Fibroblast of gingiva (primary cell): Measurements from ENCODE around the gene LILRB2.
"Not testable (repeated sequence)": the region's sequence is repeated elsewhere in the genome, so short reads cannot be mapped to it uniquely, and the experiment has no call there.

Experiments used
- DNase-seq: peaks from one replicate; pipeline ENCODE4 v3.0.0-alpha.2; 2011; ENCODE audit warnings: low read depth

The LILRB2 gene

DNA sequence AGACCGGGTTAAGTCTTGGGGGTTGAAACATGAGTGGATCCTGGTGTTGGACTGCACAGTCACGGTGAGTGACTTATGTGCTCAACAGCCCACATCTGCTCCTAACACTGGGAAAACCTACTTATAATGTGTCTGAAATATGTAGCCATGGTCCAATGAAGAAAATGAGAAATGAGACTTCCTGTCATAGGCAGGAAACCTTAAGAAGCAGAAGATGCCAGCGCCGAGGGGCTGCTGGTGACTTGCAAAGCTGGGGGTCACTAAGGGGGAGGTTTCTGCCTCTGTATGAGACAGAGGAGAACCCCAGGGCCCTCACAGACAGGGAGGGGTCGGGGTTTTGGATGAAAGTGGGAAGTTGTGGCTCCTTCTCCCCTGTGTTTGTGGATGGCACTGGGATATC lies 8.7 kb downstream of the LILRB2 start:
- not testable (repeated sequence) for DNase-seq

DNA sequence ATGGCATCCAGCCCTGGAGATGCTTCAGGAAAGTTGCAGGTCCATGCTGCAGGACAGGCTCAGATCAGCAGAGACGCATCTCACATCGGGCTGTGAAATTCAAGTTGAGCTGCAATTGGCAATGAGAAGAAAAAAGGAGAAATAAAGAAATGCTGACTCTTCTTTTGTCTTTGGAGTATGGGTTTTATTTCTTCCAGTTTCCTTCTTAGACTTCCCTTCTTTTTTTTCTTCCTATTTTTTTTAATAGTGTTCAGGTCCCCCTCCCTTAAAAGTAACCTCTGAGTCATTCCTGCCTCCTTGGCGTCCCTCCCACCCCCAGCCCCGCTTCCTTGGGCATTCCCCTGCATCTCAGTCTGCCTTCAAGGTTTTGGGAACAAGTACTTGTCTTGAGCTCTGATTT lies 9.3 kb downstream of the LILRB2 start:
- DNase-seq: not testable (repeated sequence)

DNA sequence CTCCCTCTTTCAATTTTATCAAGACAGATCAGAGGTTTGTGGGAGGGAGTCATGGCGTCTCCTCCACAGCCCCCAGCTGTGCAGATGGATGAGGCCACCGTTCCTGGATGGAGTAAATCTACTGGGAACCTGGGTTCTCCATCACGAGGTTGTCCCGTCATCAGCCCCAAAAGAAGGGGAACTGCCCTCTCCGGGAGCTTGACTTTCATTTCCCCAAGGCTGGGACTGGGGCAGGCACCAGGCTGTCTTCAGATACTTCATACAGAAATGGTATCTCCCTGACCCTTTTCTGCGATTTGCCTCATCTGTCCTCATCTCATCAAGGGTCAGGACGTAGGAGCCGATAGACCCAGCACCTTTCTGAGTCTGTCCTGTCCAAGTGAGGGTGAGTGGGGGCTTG lies 9.8 kb downstream of the LILRB2 start:
- DNase-seq: no peak

DNA sequence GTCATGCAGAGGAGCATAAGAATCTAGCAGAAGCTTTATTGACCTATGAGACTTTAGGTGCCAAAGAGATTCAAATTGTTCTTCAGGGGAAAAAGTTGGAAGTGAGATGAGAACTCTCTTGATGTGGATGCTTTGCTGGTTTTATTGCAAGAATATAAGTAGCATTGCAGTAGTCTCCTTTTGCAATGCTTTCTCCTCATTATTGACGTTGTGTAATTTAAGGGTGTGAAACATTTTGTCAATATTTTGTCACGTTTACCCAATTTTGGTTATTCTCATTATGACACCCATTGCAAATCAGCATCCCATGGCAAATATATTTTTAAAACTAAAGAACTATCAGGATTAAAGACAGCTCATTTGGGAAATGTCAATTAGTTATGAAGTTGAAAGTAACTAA lies 12.0 kb downstream of the LILRB2 start:
- no peak for DNase-seq

DNA sequence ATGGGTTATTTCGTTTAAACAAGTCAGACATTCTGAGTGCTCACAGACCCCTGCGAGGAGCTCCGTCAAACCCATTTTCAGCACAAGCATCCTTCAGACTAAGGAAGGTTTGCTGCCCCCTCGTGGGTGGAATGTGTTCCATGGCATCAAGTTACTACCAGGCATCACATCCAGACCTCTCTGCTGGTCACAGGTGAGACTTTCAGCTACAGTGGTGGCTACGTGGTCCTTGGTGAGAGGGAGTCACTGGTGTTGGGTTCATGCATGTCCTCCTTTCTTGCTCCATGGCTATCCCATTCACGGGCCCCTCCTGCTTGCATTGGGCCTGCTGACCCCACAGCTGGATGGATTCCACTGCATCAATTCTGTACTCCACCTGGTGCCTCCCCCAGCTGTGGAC lies 14.8 kb downstream of the LILRB2 start:
- DNase-seq: peak; percentile 30

DNA sequence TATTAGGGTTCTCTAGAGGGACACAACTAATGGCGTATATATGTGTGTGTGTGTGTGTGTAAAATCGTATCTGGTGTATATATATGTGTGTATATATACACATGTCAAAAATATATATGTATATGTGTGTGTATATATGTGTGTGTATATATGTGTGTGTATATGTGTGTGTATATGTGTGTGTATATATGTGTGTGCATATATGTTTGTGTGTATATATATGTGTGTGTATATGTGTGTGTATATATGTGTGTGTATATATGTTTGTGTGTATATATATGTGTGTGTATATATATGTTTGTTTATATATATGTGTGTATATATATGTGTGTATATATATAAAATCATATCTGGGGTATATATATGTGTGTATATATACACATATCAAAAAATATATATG lies 18.4 kb downstream of the LILRB2 start:
- DNase-seq: no peak

DNA sequence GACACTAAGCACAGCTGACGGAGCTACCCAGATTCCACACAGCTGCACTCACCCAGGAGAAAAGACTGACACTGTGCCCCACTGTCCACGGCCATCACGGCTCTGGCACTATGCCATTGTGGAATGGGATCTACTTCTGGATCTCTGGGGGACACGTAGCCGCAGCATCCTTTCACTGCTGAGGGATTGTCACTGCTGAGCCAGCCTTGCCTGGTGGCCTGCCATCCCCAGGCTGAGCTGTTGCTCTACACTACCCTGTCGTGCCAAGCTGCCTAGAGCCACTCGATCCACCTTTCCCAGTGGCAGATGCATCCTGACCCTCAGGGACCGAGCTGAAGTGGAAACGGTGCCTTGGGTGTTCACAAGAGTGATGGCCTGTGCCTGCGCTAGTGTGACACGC lies 18.8 kb downstream of the LILRB2 start:
- no peak for DNase-seq

DNA sequence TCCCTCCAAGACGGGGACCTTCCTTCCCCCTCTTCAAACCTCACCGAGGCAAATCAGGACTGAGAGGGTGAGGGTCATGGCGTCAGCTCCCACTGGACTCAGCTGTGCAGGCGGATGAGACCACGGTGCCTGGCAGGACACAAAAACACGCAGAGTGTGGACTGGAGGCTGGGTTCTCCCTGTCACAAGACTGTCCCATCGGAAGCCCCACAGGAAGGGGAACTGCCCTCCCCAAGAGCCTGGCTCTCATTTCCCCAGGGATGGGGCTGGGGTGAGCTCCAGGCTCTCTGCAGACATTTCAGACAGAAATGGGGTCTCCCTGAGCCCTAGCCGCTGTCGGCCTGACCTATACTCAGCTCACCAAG lies 23.8 kb downstream of the LILRB2 start, which contains the start of gene LILRB5:
LILRB5 (minus strand) TSS at position 158 of the 365 bp plus-strand sequence; CDS start at position 78, 80 bp downstream.
- DNase-seq: no peak

DNA sequence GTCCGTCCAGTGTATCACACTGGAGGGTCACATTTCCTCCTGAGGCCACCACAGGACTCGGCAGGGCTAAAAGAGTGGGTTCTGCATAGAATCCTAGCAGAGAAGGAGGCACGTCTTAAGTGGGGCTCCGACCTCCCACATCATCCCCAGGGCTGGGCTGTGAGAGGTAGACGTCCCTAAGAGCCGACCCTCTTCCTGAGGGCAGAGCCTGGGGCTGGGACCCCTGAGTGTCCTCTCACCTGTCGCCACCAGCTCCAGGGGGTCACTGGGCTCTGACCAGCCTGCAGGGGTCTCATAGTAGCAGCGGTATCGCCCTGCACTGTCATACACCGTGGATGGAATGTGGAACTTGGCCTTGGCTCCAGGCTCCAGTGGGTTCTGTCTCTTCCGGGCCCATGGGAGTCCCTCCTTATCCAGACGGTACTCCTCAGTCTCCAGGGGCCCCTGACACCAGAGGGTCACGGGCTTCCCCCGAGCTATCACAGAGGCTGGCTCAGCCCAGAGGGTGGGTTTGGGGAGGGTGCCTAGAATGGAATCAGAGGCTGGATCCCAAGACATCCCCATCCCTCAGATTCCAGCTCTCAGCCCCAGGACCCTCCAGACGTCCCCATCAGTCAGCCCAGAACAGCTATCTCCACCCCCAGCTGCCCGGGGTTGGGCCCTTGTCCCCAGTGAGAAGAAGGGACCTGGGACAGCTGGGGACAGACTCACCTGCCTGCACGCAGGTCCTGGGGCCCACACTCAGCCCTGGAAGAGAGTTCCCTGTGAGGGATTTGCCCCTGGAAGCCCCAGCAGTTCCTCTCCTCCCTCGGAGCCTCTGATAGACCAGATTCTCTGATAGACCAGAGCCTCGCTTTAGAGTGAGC lies 24.4 kb downstream of the LILRB2 start:
- no peak for DNase-seq

DNA sequence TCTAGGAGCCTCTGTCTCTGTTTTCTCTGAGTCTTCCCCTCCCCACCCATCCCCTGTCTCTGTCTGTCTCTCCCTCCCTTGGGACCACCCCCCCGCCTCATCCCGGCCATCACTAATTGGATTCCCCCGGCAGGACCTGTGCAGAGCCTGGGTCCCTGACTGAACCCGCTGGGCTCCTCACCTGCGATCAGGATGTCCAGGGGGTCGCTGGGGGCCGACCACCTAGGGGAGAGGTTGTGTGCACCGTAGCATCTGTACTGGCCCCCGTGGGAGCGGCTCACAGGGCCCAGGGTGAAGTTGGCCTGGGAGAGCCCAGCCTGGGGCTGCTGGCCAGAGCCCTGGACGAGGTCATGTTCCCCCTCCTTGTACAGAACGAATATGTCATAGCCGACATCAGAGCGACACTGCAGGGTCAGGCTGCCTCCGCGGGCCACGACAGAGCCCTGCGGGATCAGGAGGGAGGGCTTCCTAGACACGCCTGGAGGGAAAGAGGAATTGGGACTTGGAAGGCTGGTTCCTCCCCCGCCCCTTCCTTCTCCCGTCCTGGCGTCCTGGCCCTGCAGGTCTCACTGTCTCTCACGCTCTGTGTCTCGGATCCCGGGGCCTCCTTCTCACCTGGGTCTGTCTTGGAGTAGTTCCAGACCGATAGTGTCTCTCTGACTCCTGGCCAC lies 25.7 kb downstream of the LILRB2 start:
- no peak for DNase-seq

DNA sequence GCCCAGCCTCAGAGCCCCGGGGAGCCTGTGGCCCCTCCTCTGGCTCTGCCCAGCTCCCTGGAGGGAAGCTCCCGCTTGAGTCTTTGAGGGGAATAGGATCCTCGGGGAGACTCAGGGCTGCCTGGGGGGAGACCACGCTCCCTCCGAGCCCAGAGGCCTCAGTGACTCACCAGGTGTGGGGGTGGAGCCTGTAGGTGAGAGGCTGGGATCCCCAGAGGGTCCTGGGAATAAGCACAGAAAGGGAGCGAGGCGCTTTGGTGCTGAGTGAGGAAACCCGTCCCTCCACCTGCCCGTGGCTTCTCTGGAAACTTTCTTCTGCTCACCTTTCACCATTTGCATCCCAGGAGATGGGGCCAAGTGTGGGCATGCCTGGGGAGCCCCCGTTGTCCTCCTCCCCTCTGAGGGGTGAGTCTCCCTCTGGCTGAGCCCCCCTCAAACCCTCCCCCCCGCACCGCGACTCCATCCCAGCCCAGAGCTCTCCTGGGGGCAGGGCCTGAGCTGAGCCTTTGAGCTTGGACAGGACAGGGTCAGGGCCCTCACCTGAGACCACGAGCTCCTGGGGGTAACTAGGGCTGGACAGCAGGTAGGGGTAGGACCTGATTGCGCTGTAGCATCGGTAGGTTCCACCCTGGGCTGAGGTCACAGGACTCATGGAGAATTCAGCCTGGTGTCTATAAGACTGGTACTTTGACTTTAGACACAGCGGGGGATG lies 26.6 kb downstream of the LILRB2 start:
- no peak for DNase-seq

DNA sequence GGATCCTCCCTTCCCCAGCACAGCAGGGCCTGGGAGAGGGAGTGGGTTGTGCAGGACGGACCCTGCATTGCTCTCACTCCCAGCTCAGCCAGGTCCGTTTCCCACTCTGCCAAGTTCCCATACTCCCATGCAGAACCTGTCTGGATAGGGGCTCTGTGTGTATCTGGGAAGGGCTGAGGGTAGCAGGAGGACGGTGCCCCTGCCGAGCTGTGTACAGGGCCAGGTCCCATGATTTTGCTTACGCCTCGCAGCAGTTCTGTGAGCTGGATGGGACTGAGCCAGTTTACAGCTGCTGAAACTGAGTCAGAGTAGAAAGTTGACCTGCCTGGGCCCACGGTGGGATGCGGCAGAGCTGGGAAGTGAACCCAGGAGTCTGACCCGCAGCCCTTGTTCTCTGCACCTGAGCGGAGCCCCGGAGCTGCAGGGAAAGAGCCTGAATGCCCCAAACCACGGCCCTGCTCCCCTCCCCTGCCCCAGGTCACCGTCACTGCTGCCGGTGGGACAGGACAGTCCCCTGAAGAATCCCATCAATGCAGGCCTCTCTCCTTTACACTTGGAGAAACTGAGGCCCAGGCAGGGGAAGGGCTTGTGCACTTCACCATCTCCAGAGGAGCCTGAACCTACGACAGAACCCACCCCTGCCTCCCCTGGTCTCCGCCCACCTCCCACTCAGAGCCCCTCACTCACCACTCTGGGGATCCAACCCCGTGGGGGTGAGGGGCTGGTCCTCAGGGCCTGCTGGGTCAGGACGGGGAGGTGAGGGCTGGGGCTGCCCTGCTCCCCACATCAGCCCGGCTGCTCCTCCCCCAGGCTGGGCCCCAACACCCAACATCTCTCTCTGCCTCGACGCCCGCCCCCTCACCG lies 27.3 kb downstream of the LILRB2 start:
- no peak for DNase-seq

DNA sequence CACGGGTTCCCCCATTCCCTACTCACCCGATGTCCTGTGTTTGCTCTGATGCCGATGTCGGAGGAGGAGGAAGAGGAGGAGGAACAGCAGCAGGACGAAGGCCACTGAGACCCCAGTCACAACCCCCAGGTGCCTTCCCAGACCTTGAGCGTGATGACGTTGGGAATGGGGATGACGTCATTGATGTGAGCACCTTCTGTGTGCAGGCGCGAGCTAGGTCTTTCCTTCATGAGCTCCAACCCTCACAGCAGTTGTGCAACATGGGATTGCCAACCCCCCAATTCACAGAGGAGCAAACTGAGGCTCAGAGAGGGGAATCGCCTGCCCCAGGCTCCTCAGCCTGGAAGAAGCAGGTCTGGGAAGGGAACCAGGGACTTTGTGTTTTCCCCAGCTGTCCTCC lies 28.1 kb downstream of the LILRB2 start:
- DNase-seq: no peak

DNA sequence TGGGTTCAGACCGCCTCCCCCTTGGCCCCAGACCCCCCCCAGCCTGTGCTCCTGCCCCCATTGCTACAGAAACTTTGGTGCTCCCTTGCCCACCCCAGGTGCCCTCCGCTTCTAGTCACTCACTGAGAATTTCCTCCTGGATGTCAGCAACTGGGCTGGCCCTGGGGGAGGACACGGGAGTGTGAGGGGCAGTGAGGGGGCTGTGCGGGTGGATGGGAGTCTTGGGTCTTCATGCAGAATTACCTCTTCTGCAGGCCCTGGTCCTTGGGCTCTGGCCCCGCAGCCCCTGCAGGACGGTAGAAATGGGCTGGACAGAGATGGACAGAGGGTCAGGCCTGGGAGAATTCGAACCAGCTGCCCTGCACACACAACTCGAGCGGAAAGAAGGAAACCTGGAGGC lies 28.7 kb downstream of the LILRB2 start:
- no peak for DNase-seq

DNA sequence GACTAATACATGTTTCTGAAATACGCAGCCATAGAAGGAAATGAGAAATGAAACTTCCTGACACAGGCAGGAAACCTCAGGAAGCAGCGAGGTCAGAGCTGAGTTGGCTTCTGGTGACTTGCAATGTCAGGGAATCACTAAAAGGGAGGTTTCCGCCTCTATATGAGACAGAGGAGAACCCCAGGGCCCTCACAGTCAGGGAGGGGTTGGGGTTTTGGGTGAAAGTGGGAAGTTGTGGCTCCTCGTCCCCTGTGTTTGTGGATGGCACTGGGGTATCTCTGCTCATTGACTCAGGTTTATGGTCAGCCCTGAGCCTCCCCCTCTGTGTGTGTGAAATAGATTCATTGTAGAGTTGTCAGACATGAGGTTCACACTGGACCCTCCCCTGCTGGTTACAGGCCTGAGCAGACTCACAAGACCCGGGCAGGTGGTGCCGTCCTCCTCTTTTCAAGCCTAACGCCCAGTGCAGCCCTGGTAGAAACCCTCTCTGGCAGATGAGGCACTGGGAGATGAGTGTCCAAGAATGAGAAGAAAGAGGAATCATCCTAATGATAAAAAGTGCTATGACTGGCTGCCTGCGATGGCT lies 32.8 kb downstream of the LILRB2 start:
- no peak for DNase-seq

DNA sequence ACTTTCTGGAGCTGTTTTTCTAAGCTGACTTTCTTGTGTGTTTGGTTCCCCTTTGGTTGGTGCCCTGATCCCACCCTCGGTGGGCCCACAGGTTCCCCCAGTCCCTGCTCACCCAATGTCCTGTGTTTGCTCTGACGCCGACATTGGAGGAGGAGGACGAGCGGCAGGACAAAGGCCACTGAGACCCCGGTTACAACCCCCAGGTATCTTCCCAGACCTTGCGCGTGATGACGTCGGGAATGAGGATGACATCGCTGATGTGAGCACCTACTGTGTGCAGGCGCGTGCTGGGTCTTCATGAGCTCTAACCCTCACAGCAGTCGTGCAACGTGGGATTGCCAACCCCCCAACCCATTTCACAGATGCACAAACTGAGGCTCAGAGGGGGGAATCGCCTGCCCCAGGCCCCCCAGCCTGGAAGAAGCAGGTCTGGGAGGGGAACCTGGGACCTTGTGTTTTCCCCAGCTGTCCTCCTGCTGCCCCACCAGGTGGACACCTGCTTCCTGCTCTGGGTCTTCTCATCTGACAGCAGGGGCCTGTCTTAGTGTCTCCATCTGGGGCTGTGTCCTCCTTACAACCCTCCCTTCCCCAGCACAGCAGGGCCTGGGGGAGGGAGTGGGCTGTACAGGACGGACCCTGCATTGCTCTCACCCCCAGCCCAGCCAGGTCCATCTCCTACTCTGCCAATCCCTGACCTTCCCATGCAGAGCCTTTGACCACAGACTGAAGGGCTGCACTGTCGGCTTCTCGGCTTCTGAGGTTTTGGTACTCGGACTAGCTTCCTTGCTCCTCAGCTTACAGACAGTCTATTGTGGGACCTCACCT lies 33.6 kb downstream of the LILRB2 start:
- DNase-seq: no peak

DNA sequence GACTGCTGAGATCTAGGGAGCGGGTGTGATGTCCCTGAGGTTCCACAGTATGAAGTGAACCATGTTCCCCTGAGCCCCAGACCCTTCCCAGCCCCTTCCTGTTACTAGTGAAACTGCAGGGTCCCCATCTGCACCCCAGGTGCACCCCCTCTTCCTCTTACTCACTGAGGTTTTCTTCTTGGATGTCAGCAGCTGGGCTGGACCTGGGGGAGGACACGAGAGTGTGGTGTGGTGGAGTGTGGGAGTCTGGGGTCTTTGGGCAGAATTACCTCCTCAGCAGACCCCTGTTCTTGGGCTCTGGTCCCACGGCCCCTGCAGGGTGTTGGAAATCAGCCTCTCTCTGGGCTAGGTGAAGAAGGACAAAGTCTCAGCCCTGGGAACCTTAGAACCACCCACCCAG lies 35.0 kb downstream of the LILRB2 start:
- DNase-seq: no peak

DNA sequence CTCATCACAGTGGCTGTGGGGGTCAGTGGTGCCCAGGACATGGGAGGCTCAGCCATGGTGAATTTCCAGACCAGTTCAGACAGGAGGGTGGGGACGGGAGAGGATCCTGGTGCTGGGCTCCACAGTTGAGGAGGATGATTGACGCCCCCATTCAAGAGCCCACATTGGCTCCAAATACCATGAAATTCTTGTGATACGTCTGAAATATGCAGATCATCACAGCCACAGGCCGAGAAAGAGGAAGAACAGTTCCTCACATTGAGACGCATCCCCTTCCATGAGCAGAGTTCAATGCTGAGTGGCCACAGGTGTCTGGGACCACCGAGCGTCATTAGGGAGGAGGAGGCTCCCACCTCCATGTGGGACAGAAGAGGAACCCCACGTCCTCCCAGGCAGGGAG lies 37.1 kb downstream of the LILRB2 start:
- DNase-seq: not testable (repeated sequence)

DNA sequence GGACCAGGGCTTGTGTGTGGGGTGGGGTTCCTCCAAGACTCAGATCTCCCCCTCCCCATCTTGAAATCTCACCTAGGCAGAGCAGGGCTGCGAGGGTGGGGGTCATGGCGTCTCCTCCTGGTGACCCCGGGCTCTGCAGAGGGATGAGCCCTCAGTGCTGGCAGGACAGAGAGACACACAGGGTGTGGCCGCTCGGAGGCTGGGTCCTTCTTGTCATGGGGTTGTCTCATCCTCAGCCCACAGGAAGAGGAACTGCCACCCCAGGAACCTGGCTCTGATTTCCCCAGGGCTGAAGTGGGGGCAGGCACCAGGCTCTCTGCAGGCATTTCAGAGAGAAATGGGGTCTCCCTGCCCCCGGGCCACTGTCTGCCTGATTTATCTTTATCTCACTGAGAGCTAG lies 38.3 kb downstream of the LILRB2 start, which contains the start of gene LILRA6:
LILRA6 (minus strand) TSS at position 145 of the 400 bp plus-strand sequence.
- DNase-seq: not testable (repeated sequence)

DNA sequence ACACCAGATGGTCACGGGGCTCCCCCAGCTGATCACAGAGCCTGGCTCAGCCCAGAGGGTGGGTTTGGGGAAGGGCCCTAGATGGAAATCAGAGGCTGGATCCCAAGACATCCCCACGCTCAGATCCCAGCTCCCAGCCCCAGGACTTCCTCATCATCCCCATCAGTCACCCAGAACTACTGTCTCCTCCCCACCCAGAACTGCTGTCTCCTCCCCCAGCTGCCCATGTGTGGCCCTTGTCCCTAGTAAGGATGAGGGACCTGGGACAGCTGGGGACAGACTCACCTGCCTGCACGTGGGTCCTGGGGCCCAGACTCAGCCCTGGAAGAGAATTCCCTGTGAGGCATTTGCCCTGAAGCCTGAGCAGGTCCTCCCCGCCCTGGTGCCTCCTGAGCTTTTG lies 38.7 kb downstream of the LILRB2 start:
- DNase-seq: not testable (repeated sequence)
